HG03039 (cell line): ENCODE results near the gene ACTN4.

Experiments
- ATAC-seq: cut with Tn5 transposase; IDR thresholded peaks from one replicate; pipeline ENCODE4 v1.9.1; 2021; ENCODE audit warnings: mild to moderate bottlenecking, moderate library complexity; ENCODE audit not compliant: unreplicated experiment

The ACTN4 gene

DNA sequence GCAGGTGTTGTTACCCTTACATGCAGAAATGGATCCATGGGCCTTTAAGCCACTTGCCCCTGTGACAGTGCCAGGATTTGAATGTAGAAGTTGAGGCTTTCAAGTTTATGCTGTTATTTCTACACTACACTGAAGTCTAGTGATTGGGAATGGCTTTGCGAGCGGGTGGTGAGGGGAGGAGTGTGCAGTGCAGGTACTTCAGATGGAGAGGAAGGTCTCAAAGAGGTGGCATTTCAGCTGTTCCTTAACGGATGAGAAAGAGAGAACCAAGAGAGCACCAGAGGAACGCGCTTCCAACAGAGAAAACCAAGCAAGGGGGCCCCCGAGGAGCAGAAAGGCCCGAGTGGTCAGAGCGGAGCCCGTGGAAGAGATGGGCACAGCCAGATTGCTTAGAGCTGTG is 13.3 kb downstream of the ACTN4 start:
- ATAC-seq: no peak

DNA sequence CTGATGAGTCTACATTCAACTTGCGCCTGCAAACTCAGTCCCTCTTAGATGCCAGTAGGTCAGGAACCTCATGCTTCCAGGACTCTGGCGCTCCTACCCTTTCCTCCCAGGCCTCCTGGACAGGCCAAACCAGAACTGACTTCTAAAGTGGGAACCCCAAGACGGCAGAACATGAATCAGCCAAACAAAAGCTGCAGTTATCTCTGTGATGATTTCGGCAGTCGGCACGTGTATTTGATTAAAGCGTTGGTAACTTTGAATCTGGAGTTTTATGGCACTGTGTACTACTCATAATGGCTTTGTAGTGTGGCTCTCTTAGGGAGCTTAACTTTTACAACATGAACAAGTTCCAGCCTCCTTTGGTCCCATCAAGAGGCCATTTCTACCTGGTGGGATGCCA is 13.7 kb downstream of the ACTN4 start:
- ATAC-seq: no peak

DNA sequence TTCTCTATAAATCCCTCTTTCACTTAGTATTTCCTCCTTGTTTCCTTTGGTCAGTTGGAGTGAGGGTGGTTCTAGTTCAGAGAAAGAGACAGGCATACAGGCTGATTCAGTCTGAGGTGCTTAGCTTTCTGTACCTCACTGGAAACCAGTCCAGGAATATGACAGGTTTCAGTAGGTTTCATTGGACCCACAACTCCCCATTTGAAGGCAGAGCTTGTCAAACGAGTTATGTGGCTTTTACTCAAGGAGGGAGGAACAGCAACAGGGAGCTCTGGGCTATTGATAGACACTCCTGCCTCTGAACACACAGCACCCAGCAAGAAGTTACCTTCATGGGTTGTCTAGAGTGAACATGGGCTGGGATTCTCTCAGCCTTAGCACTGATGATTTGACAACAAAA is 14.5 kb downstream of the ACTN4 start:
- ATAC-seq: no peak

- ATAC-seq: no peak
Observed at GRCh38 chr19:38662537-38663155, 15.2 kb downstream of the ACTN4 start.

DNA sequence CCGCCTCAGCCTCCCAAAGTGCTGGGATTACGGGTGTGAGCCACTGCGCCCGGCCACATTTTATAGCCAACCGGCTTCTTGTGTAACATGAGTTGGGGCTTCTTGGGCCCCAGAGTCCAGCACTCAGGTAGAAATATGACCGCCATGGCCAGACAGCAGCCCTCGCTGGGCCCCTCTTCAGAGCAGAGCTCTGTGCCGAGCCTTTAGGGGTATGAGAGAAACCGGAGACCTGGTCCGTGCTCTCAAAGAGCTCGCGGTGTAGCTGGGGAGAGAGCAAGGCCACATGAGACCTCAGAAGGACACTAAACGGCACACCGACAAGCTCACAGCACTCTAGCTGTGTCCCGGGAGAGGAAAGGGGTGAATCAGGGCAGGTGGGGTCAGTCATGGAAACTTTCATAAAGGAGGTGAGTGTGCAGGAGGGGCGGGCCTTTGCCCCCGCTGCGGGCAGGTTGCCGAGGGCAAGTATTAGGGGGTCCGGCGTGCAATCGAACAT is 15.8 kb downstream of the ACTN4 start:
- ATAC-seq: no peak

- ATAC-seq: no peak
Observed at GRCh38 chr19:38663957-38664502, 16.6 kb downstream of the ACTN4 start.

DNA sequence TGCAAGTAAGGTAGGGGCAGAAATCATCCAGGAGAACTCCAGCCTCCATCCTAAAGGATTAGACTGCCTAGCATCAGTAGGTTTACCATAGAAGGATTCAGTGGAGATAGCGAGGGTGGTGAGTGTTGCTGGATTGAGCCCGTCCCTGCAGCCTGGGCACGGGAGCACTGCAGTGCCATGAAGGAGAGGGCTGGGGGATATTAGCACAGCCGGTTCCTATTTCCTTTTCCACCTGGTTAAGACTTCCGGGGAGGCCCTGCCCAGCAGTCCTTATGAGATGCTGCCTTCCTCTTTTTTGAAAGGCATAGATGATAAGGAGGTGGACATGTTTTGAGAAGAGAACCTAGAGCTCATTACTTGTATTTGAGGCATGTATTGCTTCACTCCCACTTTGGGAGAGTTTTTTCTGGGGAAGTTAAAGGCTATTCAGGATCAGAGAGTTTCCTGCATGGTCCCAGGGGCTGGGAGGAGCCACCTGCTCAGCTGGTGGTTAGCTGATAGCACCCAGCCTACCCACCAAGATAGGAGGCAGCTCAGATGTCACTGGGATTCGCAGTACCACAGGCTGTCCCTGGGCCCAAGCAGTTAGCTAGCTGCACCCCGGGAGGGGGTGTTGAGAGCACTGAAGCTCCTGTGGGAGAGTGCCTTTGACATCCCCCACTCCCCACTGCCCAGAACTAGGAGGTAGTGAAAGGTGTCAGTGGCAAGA is 17.2 kb downstream of the ACTN4 start:
- ATAC-seq: no peak

DNA sequence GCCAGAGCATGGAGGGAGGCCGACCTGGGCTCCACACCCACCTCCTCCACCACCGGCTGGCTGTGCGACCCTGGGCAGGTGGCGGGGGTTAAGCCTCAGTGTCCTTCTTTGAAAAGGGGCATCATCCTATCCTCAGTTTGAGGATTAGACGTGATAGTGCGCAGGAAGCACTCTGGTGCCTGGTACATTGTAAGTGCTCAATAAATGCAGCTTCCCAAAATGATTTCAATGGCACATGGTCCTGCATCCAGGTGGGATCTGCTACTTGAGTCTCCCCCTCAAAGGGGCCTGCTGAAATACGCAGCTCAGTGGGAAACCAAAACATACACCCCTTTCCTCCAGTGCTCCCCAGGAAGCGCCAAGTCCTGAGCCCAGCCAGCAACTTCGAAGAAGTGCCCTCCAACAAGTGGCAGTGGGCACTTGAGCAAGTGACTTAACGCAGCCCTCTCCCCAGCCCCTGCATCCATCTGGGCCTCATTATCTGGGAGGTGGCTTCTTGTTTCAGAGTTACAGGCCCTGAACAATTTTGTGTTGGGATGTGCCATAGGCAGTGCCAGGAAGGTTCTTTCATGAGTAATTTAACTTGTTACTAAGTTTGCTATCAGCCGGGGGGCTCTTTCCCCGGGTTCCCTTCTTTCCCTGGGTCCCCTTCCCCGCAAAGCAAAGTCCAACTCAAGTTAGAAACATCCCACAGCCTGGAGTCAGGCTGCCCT is 17.9 kb downstream of the ACTN4 start:
- ATAC-seq: no peak

GRCh38 chr19:38665950-38666662 is 18.7 kb downstream of the ACTN4 start:
- no peak for ATAC-seq

DNA sequence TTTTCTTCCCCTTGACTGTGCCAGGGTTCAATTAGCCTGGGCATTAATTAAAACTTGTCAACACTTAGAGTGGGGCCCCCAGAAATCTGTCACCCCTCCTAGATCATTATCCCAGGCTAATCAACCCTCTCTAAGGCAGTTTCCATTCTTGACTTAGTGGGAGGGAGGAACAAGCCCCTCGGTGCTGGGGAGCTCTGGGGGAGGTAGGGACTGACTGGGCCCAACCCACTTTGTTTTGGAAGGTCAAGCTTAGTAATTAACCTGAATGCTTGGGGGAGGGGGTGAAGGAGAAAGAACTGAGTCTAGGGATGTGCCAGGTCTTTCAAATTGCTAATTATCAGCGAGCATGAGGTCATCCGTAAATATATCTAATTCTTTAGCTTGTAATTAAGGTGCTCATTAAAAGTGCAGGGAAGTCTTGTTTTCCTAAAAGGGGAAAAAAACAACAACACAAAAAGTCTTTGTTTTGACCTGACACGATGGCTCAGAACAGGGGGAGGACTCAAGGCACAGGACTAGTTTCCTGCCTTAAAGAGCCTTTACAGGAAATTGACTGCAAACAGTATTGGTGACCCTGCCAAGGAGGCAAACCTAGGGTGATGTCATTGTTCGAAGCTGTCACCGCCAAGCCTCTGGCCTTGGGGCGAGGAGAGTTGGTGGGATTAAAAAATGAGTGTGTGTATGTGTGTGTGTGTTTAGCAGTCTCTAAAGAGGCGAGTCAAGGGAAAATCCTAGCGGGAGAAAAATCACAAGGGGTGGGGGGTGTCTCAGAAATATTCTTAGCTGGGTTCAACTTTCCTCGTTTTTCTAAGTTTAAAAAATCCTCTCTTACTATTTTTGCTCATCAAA is 19.4 kb downstream of the ACTN4 start:
- no peak for ATAC-seq

- ATAC-seq: no peak
Observed at GRCh38 chr19:38667661-38668171, 20.3 kb downstream of the ACTN4 start.

DNA sequence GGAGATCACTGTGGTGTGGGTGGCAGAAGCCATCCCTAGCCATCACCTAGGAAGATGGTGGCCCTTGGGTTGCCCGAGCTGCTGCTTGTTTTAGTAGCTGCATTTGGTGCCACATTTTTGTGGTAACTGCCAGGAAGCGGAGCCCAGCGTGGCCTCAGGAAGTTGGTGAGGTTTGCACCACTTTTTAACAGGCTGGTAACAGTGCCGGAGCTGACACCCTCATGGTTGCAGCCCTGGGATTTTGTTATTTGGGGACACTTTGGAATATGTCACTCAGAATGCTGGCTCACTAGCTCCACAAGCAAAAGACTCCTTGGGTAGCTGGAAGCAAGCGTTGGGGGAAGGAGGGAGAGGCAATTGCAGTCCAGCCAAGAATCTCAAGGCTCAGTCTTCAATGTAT is 22.1 kb downstream of the ACTN4 start:
- ATAC-seq: no peak

DNA sequence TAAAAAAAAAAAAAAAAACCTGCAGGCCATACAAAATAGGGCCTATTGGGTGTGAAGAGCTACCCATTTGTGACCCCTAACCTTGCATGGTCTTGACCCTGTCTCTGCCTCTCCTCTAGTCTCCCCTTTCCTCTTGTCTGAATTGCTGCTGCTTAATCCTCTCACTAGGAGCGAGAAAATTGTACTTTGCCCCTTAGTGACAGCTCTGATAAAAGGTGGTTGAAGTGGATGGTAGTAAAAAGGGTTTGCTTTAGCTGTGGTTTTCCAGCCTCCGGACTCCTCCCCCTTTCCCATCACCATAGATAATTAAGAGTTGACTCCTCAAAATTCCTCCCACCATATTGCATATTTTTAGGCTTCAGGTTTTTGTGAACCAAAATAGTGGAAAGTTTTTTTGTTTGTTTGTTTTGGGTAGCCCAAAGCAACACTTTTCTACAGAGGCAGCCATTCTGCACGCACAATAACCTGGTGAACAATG is 23.5 kb downstream of the ACTN4 start:
- no peak for ATAC-seq

- ATAC-seq: no peak
Observed at GRCh38 chr19:38671654-38672053, 24.2 kb downstream of the ACTN4 start.

DNA sequence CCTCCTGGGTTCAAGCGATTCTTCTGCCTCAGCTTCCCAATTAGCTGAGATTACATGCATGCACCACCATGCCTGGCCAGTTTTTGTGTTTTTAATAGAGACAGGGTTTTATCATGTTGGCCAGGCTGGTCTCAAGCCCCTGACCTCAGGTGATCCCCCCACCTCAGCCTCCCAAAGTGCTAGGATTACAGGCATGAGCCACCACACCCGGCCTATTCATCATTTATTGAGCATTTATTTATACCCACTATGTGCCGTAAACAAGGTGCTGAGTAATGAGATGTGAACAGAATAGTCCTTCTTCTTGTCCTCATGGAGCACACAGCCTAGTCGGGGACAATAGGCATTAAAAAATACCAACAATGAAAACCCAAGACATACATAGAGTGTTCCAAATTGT is 25.6 kb downstream of the ACTN4 start:
- no peak for ATAC-seq

DNA sequence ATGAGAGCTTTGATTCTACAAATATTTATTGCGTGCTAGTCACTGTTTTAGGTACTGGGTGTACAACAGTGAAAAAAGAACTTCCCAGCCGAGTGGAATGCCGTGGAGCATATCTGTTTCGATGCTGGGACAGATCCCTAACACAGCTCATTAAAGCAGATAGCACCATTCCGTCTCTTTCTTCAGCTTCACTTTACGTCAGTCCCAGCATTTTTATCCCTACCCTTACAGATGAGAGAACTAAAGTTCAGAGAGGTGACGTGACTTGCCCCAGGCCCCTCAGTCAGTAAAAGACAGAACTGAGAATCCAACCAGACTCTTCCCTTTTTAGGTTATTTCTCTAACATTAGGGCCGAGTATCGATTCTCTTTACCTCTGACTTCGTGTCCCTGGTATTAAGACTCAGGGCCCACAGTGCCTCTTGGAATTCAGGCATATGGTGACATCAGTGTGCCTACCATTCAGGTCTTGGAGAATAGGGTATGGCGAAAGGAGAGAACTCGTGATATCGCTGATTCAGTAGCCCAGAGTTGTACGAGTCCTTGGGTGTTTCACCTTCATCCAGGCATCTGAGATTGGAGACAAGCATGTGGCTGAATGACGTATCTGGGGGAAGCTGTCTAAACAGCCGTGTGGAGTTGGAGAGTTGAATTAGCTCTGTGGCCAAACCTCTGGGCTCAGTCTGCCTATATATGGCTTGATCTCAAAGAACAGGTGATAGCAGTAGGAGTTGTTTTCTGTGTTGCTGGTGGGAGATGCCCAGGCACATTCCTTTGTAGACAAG is 27.1 kb downstream of the ACTN4 start:
- no peak for ATAC-seq

- ATAC-seq: no peak
Observed at GRCh38 chr19:38675611-38676010, 28.2 kb downstream of the ACTN4 start.

DNA sequence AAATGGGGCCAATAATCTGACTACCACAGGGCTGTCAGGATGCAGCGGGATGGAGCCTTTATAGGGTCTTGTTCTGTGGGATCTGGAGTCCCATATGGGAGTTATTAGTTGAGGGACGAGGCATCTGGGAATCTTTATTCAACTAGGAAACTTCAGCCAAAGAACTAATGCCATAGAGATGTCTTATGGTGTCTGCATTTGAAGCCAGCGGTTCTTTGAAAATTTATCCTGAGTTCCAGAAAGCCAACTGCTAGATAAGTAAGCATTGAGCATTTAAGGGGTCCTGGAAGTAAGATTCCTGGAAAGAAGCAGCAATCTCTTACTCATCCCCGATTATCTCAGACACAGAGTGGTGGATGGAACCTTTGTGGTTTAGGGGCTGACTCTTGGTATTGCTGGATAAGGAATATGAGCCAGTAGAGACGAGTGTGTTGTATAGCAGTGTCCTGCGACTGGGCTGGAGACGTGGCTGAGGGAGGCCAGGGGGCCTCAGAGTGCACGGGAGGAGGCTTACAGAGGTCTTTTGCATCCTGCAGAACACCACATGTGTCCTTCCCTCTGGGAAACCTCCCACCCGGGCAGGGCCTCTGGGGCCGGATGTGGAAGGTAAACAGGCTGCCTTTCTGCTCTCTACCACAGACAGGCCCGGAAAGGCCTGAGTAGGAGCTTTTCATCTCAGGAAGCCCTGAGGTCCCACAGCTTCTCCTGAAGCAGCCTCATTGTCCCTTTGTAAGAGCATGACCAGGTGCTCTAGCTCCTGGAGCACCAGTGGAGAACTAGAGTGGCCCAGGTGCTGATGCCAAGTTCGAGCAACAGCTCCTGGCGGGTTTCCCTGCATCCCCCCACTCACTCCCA is 28.8 kb downstream of the ACTN4 start:
- ATAC-seq: no peak
